Activated CD4-positive, alpha-beta T cell treated with anti-CD3 and anti-CD28 coated beads for 4 hours (primary cell): ENCODE measurements around the gene BBS1.

Experiments used
- DNase-seq, 2 donors: peaks; one replicate each; pipeline ENCODE4 v3.0.0-alpha.2; 2020

The BBS1 gene

DNA sequence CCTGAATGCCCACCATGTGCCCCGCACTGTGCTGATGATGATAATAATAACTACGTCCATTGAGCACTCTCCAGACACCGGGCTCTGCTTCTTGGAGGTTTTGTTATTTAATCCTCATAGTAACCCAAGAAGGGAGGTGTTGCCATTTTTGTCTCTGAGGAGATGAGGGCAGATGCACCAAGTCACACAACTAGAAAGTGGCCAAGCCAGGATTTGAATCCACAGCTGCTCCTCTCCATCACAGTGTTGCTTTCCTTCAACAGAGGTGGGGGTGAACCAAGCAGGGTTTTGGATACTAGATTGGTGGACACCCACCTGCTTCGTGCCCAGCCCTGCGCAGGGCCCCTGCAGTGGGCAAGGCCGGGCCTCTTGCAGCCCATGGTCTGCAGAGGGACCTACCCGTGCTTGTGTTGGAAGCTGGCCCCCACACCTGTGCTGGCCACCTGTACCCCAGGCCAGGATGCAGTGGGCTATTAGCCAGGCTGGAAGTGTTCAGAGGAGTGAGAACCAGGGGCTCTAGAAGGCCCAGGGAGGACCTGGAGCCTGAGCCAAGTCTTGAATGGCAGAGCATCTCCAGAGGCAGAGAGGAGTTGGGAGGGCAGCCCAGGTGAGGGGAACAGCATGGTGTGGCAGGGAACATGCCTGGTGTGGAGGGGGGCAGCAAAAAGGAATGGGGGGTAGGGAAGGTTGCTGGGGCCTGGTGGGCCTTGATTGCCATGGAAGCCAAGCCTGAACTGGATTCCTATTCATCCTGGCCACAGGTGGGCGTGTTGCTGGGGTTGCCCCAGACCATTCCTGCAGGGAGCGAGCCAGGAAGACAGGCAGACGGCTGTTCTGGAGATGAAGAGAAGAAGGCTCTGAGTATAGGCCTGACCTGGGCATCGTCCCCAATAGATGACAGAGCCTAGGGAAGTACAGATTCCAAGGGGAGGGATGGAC, 32.9 kb upstream of the BBS1 start:
- DNase-seq: no peak

DNA sequence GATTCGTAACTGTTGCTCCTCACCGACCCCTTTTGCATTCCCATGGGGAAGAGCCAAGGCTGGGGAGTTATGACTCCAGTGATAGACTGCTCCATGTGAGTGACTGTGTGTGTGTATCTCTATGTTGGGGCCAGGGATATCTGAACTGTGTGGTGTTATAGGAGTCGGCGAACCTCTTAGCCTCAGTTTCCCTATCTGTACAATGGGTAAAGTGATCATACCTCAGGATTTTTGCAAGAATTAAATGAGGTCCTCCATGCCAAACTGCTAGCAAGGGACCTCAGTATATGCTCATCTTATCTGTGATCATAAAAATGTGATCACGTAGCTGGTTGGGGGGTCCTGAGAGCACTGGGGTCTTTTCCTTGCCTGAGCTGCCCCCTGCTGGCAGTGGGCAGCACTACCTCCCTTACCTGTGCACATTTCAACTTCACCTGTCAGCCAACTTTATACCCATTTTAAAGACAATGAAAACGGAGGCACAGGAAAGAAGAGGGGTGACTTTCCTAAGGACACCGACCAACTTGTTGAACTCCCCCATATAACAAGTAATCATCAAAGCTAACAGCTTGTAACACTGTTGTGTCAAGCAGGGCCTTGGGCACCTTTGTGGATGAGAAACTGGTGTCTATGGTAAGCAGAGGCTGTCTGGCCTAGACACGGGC, 31.6 kb upstream of the BBS1 start:
- peak; percentile 17 to 29 for DNase-seq

DNA sequence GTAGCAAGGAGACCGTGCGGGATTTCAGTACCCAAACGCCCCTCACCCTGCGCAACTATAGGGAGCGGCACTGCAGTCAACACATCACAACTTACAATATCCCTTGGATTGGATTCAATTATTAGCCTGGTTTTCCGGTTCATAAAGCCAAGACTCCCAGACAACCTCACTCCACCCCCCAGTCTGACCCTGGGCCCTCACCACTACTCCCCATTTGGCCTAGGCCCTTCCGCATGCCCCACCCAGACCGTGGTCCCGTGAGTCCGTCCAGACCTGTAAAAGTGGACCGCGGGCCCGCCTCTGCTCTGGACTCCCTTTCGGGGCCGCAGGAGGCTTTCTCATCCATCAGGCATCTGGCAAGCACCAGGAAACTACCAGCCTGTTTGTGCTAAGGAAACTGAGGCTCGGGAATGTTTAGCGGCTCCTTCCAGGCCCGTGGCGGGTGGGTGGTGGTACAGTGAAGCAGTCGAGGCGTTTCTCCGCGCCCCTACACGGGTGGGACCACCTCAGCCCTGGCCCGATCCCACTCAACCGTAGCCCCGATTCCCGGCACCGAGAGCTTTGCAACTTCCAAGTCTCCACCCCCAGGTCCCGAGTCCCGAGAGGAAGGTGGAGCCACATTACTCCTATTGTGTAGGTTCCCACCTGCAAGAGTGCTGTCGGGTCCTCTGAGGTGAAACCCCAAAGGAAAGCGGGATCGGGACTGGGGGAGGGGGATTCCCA, 30.9 kb upstream of the BBS1 start:
- DNase-seq: no peak

DNA sequence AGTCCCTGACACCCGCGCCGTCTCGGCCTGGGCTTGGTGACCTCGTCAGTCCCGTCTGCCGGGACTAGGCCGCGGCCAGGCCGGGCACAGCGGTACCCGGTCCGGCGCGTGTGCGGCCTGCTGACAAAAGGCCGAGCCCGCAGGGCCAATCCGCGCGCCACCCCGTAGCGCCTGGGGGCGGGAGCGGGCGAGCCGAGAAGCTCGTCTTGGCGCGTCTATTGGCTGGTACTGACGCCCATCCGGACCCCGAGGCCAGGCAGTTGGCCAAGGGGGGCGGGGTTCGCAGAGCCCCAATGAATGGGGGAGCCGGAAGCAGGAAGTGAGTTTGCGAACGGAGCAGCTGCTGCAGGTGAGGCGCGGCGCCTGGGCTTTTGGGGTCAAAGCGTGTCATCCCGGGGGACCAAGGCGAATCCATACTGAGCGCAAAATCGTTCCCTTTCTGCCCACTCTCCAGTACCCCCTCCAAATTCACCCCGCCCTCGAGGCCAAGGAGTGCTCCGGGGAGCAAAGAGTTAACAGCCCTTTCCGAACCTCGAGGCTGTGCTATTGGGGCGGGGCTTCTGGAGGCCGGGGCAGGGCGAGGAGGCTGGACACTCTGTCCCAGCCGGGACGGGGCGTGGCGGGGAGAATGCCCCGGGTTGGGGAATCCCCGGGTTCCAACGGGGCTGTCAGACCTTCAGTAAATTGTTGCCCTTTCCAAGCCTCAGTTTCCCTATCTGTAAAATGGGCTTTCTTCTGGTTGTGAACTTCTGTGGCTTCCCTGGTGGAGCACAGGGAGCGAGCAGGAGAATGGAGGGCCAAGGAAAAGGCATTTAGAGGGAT, 30.1 kb upstream of the BBS1 start, which contains the start of gene DPP3:
Gene DPP3 (plus strand): TSS at position 318 of the 822 bp plus-strand sequence. CDS start 1,767 bp downstream, outside the sequence.
- DNase-seq: peak; percentile 92

DNA sequence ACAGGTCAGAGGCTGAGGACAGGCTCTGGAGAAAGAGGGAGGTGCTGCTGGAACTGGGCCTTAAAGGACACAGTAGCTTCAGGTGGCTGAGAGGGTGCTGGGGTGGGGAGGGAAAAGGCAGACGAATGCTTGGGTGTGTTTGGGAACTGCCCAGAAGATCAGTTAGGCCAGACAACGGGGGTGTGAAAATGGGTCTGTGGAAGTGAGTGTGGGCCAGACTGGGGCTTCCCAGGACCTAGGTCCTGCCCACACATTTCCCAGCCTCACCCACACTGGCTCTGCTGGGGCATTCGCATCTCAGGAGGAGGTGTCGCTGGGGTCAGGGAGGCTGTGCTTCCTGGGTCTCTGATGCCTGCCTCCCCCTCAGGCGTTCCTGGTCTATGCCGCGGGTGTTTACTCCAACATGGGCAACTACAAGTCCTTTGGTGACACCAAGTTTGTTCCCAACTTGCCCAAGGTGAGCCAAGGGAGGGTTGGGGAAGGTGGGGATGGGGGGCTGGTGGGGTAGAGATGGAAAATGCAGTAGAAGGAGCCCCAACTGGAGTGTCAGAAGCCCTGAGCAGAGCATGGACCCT, 25.5 kb upstream of the BBS1 start:
- DNase-seq: no peak

DNA sequence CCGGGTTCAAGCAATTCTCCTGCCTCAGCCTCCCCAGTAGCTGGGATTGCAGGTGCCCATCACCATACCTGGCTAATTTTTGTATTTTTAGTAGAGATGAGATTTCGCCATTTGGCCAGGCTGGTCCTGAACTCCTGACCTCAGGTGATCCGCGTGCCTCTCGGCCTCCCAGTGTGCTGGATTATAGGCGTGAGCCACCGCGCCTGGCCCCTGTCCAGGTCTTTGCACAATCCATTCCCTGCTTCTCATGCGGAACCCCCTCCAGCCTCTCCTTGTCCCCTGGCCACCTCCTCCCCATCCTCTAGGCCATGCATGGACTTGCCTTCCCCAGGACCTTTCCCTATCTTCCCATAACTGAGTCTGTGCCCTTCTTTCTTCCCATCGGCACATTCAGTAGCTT, 21.5 kb upstream of the BBS1 start:
- no peak for DNase-seq

DNA sequence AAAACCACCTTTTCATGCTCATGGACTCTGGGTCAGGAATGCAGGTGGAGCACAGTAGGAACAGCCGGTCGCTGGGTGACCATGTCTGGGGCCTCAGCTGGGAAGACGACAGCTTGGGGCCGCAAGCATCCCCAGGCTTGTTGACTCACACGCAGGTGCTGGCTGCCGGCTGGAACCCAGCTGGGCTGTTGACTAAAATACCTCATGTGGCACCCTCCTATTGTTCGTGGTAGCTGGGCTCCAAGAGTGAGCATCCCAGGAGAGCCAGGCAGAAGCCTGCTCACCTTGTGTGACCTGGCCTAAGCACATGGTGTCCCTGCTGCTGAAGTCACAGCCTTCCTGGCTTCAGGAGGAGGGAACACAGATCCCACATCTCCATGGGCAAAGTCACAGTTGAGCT, 20.8 kb upstream of the BBS1 start:
- DNase-seq: no peak

DNA sequence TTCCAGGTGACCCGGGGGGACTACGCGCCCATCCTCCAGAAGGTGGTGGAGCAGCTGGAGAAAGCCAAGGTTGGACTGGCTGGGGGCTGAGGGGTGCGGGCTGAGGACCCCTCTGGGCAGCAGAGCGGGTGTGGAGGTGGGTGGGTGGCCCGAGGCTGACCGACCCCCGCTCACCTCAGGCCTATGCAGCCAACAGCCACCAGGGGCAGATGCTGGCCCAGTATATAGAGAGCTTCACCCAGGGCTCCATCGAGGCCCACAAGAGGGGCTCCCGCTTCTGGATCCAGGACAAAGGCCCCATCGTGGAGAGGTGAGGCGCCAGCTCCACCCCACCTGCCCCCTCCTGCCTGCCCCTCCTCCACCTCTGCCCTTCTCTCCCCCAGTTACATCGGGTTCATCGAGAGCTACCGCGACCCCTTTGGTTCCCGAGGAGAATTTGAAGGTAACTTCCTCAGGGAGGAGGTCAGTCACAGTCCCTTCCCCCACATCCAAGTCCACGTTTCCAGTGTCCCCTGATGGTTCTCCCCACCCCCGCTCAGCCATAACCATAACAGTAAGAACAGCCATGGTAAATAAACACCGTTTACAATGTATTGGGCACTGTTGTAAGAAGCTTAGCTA, 19.0 kb upstream of the BBS1 start:
- DNase-seq: no peak

DNA sequence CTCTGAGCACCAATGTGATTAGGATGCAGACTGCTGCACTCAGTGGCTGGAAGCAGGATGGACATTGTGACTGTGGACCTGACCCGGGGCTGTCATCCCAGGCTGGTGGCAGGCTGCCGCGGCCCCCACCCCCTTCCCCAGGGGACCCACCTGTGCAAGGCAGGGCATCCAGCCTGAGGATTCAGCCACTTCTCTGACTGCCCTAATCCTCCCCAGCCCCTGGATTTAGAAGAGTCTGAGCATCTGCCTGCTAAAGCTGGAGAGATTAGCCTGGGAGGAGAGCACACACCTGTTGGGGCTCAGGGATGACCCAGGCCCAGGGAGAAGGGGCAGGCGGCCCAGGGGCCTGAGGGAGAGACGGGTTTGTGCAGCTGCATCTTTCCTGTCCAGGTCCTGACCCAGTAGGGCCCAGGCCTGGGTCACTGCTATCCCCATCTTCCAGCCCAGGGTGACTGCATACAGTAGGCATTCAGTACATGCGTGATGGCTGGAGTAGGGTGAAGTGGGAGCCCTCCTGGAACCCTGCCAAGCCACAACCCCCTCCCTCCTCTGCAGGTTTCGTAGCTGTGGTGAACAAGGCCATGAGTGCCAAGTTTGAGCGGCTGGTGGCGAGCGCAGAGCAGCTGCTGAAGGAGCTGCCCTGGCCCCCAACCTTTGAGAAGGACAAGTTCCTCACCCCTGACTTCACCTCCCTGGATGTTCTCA, 18.1 kb upstream of the BBS1 start:
- DNase-seq: no peak

DNA sequence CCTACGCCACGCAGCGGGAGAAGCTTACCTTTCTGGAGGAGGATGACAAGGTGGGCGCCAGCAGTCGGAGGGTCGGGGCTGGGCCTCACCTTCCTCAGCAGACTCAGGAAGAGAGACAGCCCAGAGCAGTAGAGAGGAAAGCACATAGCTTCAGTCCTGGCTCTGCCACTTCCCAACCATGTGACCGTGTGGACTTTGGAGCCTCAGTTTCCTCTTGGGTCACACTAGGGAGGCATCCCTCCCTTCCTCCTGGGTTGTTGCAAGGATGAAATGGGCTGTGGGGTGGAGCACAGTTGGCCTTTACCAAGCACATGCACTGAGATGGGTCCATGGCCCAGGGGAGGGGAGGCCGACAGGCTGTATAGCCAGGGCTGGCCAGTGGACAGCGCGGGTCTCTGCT, 17.3 kb upstream of the BBS1 start:
- no peak for DNase-seq

DNA sequence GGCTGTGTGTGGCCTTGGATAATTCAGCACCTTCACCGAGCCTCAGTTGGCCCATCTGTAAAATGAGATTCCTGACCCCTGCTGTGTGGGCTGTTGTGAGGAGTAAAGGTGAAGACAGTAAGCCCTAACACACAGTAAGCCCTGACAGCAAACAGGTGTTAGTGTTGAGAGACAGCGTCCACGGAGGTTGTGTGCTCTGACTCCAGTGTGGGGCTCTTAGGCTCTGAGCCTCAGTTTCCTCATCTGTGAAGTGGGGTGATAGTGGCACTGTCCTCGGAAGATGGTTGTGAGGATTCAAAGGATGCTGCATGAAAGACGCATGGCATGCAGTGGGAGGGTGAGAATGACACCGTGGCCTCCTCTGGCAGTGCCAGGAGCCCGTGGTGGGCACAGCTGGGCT, 16.0 kb upstream of the BBS1 start:
- no peak for DNase-seq

DNA sequence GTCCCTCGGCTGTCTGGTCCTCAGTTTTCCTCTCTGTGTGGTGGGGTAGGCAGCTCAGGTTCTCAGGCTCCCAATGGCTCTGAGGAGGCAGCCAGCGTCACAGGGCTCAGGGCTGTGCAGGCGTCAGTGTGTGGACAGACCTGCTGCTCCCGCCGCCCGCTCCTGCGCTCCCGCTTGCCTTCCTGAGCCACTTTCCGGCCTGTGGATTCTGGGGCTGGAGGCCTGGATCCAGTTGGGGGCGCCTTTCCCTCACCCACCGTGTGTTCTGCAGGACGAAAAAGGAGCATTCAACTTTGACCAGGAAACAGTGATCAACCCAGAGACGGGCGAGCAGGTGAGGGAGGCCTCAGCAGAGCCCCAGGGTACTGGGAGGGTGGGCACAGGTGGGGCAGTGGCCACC, 15.5 kb upstream of the BBS1 start:
- DNase-seq: no peak

DNA sequence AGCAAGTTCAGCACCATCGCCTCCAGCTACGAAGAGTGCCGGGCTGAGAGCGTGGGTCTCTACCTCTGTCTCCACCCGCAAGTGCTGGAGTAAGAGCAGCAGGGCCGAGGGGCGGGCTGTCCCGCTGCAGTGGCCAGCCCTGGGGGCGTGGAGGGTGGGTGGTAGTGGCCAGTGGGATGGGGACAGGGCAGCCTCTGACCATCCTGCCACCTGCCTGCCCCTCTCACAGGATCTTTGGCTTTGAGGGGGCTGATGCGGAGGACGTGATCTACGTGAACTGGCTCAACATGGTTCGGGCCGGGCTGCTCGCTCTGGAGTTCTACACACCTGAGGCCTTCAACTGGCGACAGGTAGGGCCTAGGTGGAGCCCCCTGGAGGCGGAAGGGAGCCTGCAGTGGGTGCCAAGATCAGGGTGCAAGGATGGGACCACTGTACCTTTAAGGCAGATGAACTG, 15.0 kb upstream of the BBS1 start:
- DNase-seq: no peak

DNA sequence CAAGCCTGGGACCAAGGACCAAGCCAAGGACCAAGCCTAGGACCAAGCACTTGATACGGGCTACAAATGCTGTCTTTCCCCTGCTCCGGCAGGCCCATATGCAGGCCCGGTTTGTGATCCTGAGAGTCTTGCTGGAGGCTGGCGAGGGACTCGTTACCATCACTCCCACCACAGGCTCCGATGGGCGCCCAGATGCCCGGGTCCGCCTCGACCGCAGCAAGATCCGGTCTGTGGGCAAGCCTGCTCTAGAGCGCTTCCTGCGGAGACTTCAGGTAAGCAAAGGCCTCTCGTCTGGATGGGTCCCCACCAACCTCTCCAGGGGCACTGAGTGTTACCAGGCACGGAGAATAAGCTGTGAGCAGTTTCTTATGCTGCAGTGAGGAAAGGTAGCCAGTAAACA, 13.2 kb upstream of the BBS1 start:
- DNase-seq: no peak

DNA sequence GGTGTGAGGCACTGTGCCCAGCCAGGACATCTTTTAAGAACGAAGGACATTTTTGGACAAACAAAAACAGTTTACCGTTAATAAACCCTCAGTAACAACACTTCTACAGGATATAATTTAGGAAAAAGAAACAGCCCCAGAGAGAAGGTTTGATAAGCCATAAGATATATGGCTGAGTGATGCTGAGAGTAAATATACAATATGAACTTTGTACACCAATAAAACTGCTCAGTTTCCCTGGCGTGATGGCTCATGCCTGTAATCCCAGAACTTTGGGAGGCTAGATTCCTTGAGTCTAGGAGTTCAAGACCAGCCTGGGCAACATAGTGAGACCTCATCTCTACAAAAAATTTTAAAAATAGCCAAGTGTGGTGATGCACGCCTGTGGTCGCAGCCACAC, 11.9 kb upstream of the BBS1 start:
- DNase-seq: no peak

DNA sequence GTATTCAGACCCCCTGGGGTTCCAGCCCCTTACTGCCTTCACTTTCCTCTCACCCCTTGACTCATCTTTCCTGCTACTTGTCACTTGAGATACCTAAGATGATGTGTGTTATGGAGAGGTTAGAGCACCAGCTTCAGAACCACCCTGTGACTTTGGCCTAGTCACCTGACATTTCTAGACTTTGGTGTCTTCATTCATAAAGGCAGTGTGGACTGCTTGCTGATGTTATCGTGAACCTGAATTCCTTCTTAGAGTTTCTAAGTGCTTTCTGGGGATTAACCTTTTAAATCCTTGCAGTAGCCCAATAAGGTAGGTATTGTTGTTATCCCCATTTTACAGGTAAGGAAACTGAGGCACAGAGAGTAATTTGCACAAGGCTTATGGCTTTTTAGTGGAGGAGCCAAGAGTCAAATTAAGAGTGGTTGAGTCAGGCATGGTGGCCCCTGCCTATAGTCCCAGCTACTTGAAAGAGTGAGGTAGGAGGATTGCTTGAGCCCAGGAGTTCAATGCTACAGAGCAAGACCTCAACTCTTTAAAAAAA, 5.1 kb upstream of the BBS1 start:
- DNase-seq: no peak

DNA sequence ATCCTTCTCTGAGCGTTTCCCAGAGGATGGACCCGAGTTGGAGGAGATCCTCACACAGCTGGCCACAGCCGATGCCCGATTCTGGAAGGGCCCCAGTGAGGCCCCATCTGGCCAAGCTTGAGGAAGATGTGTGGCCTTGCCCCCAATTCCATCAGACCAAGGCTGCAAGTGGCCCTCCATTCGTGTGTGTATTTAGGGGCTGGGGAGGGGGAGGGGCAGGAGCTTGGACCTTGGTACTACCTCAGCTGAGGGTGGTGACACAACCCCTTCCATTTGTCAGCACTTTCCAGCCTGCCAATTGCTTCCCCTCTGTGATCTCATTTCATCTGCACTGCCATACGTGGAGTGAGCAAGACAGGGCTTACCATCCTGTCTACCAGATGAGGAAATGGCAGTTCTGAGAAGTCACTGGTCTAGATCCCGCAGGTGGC, 1.3 kb upstream of the BBS1 start:
- DNase-seq: no peak

DNA sequence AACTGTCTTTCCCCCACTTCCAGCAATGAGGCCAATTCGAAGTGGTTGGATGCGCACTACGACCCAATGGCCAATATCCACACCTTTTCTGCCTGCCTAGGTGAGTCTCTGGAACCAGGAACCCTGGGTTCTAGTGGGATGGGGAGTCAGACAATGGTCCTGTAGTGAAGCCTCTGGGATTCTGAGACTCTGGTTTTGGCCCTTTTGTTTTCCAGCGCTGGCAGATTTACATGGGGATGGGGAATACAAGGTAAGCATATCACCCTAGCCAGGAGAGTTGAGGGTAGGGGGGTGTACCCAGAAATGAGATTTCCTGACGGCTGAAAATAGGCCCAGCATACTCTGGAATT, 530 bp downstream of the BBS1 start:
- no peak for DNase-seq

DNA sequence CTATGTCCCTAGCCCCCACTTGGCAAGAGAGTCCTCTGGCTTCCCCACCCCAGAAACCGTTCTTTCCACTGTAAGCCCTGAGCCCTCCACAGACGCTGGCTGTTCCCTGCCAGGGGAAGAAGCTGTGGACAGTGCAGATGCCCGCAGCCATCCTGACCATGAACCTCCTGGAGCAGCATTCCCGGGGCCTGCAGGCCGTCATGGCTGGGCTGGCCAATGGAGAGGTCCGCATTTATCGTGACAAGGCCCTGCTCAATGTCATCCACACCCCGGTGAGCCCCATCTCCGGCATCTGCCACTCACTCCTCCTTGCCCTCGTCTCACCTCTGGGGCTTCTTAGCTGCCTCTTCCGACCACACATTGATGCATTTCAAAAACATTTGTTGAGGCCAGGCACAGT, 13.2 kb downstream of the BBS1 start:
- no peak for DNase-seq

DNA sequence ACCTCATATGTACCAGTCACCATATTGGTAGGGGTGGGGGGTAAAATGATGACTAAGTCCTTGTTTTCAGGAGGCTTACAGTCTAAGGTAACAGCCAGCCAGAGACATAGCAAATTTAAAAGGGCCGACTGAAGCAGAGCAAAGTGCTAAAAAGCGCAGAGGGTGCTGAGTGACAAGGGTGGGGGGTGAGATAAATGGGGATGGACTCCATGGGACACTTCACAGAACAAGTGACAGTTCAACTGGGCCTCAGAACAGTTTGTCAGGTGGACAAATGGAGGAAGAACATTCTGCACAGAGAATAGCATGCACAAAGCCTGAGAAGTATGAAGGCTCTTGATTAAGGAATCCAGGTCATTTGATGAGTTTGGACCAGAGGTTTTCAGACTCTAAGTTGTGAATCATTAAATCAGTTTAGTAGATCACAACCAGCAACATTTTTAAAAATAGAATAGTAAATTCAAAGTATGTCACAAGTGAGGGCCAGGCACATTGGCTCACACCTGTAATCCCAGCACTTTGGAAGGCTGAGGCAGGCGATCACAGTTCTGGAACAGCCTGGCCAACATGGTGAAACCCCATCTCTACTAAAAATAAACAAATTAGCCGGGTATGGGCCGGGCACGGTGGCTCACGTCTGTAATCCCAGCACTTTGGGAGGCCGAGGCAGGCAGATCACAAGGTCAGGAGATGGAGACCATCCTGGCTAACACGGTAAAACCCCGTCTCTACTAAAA, 14.0 kb downstream of the BBS1 start:
- no peak for DNase-seq
